ENCODE measurements around the gene APP.

The APP gene

GRCh38 chr21:26068776-26069175 lies 101.8 kb downstream of the APP start:
- ChIA-PET CTCF (interaction anchor here (1.7 kb wide), 1 partner anchor 173 kb away, joined by 5 read pairs; no protein-coding TSS in a partner anchor), POLR2A (no interaction called here)
- DNase-seq (ENCODE audit: low read depth, low spot score) = no peak
- TF ChIP-seq CTCF (IDR thresholded peaks at IDR 0.05; ENCODE audit: insufficient read depth, low read length, missing control alignments) = no peak
- no peak overlapping the region for H3K4me3 ChIP-seq (ENCODE audit: low read depth, low read length)

GRCh38 chr21:26067836-26068594 lies 102.6 kb downstream of the APP start:
- no peak overlapping the region for H3K4me3 ChIP-seq (ENCODE audit: low read depth, low read length)
- no peak for DNase-seq (ENCODE audit: low read depth, low spot score)
- TF ChIP-seq CTCF (IDR thresholded peaks at IDR 0.05; ENCODE audit: insufficient read depth, low read length, missing control alignments) = no peak
- POLR2A ChIA-PET = no interaction called here
- CTCF ChIA-PET = interaction anchor here (1.8 kb wide), 1 partner anchor 103 kb away, joined by 4 read pairs; the partner anchor contains the start of gene APP

GRCh38 chr21:26064506-26064905 lies 106.1 kb downstream of the APP start:
- no peak for DNase-seq (ENCODE audit: low read depth, low spot score)
- ChIA-PET POLR2A (no interaction called here), CTCF (no interaction called here)
- TF ChIP-seq CTCF (IDR thresholded peaks at IDR 0.05; ENCODE audit: insufficient read depth, low read length, missing control alignments) = no peak
- H3K4me3 ChIP-seq (ENCODE audit: low read depth, low read length) = no peak overlapping the region

GRCh38 chr21:26061437-26061836 lies 109.1 kb downstream of the APP start:
- CTCF ChIA-PET = interaction anchor here (1.2 kb wide), 1 partner anchor 12 kb away, joined by 4 read pairs; no protein-coding TSS in a partner anchor
- POLR2A ChIA-PET = no interaction called here
- H3K4me3 ChIP-seq (ENCODE audit: low read depth, low read length) = no peak overlapping the region
- DNase-seq (ENCODE audit: low read depth, low spot score) = no peak
- no peak for TF ChIP-seq CTCF (IDR thresholded peaks at IDR 0.05; ENCODE audit: insufficient read depth, low read length, missing control alignments)

GRCh38 chr21:26060335-26061115 lies 110.0 kb downstream of the APP start:
- DNase-seq (ENCODE audit: low read depth, low spot score) = no peak
- no peak for TF ChIP-seq CTCF (IDR thresholded peaks at IDR 0.05; ENCODE audit: insufficient read depth, low read length, missing control alignments)
- ChIA-PET POLR2A (no interaction called here), CTCF (interaction anchor here (1.2 kb wide), 1 partner anchor 13 kb away, joined by 4 read pairs; no protein-coding TSS in a partner anchor)
- no peak overlapping the region for H3K4me3 ChIP-seq (ENCODE audit: low read depth, low read length)
